SW 1271 (cell line): ENCODE data around the gene GOLT1A.
A peak's percentile ranks its signal among the peaks of the same experiment; 100 is the strongest.

Source experiments
- DNase-seq, 2 experiments: peaks; one replicate each; lab custom pipeline; 2025; lab: John Stamatoyannopoulos, UW

GOLT1A gene, protein sequence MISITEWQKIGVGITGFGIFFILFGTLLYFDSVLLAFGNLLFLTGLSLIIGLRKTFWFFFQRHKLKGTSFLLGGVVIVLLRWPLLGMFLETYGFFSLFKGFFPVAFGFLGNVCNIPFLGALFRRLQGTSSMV

DNA sequence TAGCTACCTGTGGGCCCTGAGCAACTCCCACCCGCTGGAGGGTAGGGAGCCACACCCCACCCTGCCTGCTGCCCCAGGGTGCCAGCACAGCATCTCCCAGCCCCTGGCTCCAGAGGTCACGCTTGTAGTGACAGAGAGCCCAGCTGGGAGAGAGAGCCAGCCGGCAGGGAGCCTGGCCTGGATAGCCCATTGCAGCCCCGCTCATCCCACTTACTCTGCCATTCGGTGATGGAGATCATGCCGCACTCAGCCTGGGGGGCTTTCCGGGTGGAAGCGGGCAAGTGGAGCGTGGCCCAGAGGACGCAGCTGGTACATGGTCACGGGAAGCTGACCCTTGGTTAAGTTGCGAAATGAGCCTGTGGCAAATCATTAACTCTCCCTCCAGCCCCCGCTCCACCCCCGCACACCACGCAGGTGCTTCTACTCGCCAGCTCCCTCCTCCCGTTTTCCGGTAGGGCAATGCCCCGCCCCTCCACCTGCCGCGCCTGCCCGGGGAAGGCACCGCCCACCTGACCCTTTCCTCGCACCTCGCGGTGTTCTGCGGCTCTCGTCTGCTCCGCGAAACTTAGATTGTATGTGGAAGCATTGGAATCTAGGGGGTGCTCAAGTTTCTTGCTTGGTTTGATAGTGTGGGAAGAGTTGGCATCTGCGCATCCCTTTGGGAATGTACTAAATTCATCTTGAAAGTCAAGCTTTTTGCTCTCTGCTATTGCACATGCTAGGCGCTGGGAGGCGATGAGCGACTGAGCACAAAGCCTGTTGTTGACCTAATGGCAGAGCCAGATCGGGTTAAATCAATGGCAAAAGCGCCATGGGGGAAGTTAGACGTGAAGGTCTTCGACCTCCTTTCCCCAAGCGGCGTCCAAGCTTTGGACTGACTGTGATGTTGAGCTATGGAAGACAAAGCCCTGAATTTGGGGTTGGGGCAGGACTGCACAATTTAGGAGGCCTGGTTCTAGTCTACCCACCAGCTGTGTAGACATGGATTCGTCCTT lies at the start of gene GOLT1A:
TSS of gene GOLT1A (minus strand) at position 321 of the 995 bp plus-strand sequence. CDS start at position 239, 82 bp downstream.
- no peak for DNase-seq

DNA sequence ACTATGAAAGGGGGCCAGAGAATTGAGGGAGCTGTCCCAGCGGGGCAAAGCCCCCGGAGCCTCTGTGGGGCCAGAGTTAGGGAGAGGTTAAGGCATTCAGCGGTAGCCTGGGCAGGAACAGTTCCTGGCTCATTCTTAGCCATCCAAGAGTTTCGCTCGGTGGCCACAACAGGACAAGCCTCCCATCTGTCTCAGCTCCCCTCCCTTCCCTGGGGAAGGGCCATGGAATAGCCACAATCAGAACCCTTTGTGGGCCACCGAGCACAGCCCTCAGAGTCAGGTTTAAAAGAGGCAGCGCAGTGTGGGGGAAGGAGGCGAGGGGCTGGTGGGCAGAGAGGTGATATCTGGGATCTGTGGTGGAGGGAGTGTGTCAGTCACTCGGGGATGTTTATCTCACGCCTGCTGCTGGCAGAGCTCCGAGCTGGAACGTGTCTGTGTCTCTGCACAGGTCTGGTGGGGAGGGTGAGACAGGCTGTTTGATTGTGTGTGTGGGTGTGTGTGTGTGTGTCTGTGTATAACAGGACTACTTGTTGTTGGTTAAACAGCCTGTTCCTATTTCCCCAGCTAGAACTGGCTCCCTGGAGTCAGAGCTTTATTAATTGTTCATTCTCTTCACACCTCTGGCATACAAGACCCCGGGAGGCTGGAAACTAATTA lies 49.6 kb upstream of the GOLT1A start:
- DNase-seq = no peak

DNA sequence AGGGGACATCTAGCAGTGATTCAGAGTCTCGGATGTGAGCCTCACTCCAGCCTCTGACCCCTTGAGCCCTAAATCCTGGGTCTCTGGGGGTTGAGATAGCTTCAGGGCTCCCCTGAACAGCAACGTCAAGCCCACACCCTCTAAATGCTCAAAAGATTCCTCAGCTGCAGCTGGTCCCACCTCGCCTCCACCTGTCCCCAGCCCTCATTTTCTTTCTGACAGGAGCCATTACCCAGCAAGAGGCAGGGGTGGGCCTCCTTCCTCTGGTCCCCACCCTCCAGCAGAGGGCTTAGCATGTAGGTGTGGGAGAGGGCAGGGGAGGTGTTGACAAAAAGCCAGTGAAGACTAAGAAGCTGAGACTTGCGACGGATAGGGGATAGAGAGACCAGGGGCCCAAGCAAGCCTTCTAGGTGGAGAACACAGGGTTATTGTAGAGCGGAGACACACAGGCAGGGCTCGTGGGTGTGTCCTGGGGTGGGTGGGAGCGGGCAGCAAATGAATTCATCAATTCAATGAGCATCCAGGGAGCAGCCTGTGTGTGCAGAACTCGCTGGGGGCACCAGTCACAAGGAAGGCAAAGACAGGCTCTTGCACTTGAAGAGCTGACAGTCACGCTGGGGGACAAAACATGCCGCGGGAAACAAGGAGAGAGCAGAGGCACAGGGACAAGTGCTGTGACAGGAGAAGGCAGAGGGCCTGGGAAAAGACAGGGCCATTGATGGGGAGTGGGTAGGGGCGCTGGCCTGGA lies 48.9 kb upstream of the GOLT1A start:
- DNase-seq = no peak

DNA sequence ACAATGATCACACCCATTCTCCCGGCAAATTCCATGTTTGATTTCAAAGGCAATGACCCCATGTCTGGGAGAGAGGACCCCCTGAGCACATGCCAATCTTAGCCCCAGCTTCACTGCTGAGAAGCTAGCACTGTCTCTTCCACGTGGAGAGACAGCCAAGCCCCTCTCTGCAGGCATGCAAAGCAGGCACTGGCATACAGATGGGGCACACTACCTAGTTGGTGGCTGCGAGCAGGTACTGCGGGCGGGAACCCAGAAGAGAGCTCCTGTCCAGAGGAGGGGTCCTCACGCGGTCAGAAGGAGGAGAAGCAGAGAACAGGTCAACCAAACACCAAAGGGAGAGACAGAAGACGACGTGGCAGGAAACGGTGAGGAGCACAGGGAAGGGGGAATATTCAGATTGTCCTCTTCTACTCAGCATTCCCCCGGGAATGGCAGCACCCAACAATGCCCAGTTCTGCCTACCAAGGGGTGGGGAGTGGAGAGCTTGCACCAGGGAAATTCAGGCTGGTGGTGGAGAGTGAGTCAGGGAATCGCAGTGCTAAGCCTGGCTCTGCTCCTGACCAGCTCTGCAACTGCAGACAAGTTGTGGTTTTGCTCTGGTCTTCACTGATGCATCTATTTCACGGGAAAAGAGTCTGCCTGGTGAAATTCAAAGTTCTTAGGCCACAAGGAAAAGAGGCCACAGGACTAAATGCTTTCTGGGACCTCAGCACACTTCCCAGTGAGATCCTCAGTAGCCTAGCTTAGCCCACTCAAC lies 48.1 kb upstream of the GOLT1A start:
- DNase-seq = no peak

DNA sequence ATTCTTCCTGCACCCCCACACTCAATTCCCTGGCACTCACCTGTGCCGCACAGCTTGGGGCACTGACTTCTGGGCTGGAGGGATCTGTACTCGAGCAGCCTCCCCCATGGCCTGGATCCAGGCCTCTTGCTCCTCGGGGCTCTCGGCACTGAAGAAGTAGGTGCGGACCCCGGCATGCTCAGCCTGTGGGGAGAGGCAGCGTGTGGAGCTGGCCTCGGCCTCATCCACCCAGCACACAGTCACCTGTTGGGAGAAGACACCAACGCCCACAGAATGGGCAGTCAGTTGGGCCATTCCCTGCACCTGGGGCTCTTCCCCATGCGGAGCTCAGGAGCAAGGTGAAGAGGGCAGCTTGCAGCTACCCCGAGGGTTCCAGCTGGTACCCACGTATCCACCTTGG lies 47.5 kb upstream of the GOLT1A start:
- no peak for DNase-seq

DNA sequence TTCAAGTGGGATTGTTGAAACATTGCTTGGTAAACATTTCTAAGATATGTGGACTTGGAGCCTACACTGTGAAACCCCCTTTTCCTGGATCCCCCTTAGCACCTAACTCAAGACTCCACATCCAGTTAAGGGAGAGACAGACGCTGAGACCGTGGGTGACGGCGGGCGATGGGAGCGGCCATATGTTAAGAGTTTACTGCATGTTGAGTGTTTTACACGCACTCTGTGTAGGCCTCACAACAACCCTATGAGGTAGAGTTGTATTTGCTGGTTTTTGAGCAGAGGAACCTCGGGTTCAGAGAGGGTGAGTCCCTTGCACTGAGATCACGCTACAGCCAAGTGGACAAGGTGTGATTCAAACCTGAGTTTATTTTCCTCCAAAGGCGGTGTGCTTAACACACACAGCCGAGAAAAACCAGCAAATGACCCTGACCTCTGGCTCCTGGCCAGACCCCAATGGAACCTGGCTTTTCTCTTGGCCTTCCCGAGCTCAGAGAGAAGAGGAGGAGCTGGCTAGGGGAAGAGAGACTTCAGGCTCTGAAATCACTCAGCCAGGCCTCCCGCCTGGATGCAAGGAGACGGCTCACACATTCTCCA lies 46.9 kb upstream of the GOLT1A start:
- no peak for DNase-seq

DNA sequence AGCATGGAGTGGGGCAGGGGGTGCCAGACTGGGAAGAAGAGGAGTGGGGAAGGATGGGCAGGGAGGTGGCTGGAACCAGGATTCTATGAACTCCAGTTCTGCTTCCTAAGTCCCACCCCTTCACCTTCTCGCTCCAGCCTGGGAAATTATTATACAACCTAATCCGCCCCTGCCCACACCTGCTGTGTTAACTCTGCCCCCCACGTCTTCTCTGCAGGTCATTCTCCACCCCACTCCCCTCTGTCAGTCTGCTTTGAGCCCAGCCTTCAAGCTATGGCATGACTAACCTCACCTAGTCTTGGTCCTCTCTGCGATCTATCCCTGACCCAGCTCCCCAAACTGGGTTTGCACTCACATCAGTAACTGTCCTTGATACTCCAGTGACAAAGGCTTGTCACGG lies 46.0 kb upstream of the GOLT1A start:
- DNase-seq = no peak

DNA sequence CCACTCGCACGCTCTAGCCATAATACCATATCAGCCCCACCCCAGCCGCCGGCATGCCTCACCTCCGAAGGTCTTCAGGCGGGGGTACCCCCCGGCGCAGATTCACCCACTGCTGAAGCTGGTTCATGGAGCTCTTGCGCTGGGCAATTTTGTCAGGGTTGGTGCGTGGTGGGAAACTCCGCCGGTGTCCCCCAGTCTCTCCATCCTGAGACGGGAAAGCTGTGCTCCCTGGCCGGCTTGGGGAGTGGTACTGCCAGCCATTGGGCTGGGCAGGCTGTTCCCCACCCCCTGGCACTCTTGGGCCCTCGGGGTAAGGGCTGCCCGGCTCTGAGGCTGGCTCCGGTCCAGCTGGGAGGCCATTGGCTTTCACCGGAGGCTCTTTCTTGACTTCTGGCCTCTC lies 45.4 kb upstream of the GOLT1A start:
- DNase-seq = no peak

DNA sequence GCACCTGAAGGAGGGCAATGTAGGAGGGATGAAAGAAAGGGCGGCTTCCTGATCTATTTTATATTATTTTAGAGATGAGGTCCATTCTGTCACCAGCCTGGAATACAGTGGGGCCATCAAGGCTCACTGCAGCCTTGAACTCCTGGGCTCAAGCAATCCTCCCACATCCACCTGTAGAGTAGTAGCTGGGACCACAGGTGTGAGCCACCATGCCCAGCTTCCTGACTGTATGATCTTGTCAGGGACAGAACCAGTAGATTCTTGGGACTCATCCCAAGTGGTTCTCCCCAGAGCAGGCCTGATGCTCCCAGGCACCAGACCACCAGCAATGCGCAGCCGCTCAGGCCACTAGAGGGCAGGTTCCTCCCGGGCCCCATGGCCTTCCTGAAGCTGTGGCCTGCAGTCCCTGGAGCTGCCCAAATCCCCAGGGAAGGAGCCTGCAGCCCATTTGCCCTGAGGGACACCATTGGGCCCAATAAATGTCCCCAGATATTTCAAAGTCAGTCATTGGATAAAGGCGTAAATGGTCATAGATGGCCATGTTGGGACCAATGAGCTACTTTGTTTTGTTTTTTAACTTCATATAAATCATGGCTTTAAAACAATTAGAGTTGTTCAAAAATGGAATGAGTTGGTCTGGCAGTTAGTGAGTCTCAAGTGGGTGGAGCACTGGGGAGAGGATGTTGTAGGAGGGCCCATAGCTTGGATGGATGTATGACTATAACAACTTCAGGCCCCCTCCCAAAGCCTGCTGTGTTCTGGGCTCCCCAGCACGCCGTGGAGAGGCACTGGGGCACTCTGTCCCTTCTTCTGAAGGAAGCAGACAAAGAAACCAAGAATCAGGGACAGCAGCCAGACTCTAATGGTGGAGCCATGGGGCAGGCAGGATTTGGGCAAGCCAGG lies 44.7 kb upstream of the GOLT1A start:
- peak in 1 of 2 experiments; percentile 1 for DNase-seq

DNA sequence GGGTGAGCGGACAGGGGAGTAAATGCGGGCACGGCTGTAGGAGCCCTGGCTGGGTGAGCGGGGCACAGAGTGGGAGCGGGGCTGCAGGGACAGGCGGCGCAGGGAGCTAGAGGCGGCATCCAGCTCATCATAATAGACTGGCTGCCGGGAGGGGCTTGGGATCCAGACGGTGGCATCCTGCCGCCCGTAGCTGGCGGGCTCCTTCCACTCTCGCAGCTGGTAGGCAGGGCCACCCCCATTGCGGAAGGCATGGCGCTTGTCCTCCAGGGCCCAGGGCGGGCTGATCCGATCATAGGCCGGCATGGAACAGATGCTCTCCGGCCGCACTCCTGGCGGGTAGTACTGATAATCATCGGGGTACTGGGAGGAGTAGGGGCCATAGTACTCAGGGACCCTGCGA lies 43.7 kb upstream of the GOLT1A start:
- no peak for DNase-seq

DNA sequence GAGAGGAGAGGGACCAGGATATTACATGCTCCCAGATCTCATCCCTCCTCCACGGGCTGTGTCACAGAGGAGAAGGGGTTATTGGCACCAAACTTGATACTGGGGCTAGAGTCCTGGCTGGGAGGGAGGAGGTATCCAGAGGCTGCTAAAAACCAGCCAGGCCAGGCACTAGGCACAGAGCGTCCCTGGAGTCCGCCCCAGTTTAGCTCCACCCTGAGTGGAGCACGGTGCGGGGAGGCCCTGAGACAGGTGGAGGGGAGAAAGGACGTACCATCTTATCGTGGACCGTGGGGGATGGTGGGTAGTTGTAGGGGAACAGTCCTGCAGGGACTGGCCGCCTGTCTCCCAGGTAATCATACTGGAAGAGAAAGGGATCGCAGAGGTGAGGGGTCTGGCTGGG lies 42.7 kb upstream of the GOLT1A start:
- no peak for DNase-seq

DNA sequence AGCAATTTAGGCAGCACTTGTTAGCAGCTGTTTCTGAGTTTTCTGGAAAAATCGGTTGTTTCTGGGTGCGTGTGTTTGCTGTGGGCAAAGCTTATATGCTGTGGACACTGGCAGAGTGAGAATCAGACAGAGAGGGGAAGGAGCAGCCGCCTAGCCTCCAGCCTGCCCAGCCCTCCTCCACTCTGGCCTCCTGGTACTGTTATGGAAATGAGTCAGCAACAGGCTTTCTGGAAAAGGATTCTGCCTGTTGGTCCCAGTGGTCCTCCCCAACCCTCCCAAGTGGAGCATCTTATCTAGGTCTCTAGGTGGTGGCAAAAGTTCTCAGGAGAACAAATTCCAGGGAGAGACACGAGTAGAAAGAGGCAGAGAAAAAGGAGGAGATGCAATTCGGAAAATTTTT lies 42.2 kb upstream of the GOLT1A start:
- DNase-seq = no peak

DNA sequence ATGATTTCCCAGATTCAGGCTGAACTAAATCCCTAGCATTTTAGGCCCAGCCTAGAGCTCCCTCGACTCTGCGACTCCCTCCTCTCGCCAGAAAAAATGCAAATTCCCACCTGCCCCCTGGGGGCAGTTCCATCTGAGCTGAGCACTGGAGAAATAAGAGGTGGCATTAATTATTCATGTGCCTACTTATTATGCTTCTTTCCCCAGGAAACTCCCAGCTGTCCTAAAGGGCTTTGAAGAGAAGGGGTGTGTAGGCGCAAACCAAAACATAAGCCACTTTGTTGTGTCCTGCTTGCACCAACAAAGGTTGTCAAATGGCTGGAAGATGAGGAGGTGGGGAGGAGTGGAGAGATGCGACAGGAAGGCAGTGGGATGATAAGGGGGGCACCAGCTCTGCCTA lies 41.4 kb upstream of the GOLT1A start:
- DNase-seq = no peak

DNA sequence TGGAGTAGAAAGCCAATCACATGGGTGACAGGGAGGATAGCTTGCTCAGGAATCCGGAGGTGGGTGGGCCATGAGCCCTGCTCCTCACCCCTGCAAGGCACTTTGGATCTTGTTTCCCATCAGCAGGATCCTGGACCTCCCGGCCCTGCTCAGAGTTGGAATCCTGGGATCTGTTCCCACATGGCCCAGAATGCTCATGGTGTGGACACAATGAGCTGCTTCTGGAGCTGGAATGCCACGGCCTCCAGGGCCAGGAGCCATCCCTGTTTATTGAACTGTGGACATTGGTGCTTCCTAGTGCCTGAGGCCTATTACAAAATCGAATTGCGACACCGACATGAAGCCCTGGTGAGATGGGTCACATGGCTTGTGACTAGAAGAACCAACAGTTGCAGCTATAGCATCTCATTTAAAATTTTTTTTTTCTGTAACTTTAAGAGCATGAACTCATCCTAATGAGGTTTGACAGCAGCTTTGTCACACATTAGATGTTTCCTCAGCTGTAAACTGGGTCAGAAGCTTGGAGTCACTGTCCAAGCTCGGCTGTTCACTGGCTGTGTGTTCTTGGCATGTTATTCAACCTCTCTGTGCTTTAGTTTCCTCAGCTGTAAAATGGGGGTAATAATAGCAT lies 40.4 kb upstream of the GOLT1A start:
- no peak for DNase-seq

DNA sequence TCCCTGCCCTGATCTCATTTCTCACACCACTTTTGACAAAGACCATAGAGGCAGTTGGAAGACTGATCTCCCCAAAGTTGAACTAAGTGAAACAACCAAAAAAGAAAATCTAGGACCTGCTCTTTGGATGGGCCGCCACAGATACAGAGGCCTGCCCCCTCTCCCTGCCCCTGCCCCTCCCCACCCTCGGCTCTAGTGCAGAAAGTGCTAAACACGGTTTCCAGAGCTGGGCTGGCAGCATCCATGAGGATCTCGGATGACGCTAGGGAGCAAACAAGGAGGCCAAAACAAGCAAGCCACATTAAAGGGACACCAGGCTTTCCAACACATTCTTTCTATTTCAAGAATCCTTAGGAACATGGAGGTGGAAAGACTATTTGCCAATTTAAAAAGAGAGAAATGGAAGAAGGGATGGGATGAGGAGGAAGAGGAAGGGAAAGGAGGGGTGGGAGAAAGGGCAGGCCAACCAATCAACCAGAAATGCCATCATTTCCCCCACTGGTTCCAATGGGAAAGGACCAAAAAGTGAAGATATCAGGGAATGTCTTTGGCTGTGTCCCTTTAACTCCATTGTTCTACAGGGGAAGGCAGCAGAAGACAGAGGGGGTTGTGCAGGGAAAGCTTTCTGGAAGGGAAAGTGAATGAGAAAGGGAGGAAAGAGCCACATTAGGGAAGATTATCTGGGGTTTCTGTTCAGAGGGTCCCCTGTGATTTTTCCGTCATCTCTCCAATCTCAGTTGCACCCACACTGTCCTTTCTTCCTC lies 38.3 kb upstream of the GOLT1A start:
- DNase-seq = no peak

DNA sequence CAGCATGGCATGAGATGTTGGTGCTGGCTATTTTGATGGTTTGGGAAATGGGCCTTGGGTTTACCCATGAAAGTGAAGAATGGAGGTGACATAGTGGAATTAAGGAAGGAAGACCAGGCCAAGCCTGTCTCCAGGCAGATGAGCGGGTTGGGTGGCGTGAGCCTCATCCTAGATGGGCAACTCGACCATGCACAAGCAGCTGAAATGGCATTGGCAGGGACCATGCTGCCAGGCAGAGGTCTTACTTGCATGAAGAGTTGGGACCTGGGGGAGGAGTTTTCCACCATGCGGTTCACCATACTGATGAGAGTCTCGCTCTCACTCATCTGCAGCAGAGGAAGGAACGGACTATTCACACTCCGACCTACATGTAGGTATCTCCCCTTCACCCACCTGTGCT lies 37.5 kb upstream of the GOLT1A start:
- DNase-seq = no peak

DNA sequence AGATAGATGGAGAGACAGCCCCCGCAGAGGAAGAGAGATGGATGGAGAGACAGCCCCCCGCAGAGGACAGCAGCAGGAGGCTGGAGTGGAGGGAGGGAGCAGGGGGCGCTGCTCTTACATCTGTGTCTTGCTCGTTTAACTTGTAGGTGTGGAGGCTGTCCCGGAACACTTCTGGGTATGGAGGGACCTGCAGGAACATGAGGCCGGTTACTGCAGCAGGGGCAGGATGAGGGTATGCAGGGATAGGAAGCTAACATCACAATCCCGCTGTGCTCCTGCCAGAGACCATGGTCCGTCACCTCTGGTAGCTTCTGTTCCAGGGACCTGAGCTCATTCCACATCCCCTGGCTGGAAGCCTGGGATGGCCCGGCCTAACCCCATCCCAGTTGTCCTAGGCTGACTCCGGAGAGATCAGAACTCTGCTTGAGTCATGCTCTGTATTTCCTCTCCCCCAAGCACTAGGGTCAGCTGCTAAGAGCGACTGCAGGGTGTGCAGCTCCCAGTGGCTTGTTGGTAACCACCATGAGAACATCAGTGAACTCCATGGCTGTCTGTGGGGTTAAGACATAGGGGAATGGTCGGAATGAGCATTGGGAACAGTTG lies 36.7 kb upstream of the GOLT1A start:
- no peak for DNase-seq

DNA sequence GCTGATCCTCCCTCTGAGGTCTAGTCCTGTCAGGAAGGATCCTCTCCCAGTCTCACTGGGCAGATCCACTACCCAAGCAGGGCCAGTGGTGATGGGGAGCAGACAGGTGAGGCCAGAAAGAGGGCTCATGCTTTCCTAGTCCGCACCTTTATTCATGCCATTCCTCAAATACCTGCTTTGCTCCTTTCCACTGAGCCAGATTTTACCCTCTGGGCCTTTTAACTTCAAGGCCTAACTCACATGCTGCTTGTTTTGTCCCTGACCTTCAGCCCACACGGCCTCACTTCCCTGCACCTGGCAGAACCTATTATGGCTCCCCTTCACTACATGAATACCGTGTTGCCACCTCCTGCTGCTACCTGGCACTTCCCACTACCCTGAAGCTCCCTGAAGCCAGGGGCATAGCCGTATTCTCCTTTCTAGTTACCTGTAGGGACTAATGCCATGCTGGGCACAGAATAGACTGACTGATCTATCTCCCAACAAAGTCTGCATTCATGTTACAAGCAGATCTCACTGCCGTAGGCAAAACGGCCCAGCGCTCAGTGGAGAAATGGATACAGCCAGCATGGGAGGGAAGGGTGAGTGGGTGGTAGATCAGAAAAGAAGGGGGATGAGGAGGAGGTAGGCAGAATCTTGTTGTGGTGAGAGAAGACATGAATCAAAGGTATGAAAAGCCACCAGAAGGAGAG lies 36.1 kb upstream of the GOLT1A start:
- no peak for DNase-seq
